ENCODE results near the gene ZGRF1. TPM values are rescaled to one million over a fixed set of nuclear protein-coding genes. Genes with fewer than 3 reads are reported as not detected.

The ZGRF1 gene, protein sequence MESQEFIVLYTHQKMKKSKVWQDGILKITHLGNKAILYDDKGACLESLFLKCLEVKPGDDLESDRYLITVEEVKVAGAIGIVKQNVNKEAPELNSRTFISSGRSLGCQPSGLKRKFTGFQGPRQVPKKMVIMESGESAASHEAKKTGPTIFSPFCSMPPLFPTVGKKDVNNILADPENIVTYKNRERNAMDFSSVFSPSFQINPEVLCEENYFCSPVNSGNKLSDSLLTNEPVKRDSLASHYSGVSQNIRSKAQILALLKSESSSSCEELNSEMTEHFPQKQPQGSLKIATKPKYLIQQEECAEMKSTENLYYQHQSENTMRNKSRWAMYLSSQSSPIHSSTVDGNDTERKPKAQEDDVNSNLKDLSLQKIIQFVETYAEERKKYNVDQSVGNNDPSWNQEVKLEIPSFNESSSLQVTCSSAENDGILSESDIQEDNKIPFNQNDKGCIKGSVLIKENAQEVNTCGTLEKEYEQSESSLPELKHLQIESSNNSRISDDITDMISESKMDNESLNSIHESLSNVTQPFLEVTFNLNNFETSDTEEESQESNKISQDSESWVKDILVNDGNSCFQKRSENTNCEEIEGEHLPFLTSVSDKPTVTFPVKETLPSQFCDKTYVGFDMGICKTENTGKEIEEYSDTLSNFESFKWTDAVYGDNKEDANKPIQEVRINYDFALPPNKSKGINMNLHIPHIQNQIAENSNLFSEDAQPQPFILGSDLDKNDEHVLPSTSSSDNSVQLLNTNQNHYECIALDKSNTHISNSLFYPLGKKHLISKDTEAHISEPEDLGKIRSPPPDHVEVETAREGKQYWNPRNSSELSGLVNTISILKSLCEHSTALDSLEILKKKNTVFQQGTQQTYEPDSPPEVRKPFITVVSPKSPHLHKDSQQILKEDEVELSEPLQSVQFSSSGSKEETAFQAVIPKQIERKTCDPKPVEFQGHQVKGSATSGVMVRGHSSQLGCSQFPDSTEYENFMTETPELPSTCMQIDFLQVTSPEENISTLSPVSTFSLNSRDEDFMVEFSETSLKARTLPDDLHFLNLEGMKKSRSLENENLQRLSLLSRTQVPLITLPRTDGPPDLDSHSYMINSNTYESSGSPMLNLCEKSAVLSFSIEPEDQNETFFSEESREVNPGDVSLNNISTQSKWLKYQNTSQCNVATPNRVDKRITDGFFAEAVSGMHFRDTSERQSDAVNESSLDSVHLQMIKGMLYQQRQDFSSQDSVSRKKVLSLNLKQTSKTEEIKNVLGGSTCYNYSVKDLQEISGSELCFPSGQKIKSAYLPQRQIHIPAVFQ (N-terminal part only)
- total RNA-seq, result 1 to 10 TPM; 1.0 to 2.0 TPM

DNA sequence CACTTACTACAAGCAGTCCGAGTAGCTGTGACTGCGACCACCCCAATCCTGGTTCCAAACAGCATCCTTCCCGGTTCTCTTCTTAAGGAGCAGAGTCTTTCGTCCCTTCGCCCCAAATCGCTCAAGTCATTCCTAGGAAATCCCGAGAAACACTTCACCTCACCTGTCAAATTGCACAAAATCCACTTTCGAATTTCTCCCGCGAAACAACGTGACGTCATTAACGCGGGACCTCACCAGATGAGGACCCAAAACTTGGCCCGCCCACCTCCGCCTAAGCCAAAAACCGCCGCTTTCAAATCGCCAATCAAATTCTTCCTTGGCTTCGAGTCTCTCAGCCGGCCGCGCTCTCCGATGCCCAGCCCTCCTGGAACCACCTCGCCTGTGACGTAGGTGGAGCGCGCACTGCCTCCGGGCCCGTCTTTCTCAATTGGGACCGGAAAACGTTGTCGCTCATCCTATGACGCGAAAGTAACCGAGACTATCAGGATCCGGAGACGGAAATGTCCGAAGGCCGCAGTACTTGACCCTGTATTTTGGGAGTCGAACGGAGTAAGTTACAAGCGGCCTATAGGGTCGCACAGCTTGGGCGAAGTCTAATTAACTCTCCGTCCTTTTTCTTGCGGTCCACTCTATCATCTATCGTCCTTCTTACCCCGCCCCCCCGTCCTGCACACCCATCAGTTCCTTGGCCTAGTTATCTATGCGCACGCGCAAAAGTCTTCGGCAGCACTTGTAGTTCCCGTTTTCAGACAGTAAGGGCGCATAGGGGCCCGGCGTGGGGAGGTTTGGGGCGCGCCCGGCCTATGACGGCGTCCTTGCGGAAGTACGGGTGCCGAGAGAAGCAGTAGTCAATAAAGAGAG lies at the start of gene ZGRF1, which contains the start of gene LARP7:
TSS of gene ZGRF1 (minus strand) at position 222 of the 864 bp plus-strand sequence. CDS start 3,733 bp downstream, outside the sequence.
TSS of gene LARP7 (plus strand) at position 456 of the 864 bp plus-strand sequence. CDS start 7,527 bp downstream, outside the sequence.
- peak within 1 kb of the TSS; percentile 90 to 93 for H3K27ac ChIP-seq
- no peaks in the 10 kb centered on the region for H3K9me3 ChIP-seq
- TF ChIP-seq, protein P1, sequence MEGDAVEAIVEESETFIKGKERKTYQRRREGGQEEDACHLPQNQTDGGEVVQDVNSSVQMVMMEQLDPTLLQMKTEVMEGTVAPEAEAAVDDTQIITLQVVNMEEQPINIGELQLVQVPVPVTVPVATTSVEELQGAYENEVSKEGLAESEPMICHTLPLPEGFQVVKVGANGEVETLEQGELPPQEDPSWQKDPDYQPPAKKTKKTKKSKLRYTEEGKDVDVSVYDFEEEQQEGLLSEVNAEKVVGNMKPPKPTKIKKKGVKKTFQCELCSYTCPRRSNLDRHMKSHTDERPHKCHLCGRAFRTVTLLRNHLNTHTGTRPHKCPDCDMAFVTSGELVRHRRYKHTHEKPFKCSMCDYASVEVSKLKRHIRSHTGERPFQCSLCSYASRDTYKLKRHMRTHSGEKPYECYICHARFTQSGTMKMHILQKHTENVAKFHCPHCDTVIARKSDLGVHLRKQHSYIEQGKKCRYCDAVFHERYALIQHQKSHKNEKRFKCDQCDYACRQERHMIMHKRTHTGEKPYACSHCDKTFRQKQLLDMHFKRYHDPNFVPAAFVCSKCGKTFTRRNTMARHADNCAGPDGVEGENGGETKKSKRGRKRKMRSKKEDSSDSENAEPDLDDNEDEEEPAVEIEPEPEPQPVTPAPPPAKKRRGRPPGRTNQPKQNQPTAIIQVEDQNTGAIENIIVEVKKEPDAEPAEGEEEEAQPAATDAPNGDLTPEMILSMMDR (IDR thresholded peaks at IDR 0.05), result peak; percentile 94 to 98
- H3K36me3 ChIP-seq, result no peaks in the 10 kb centered on the region
- peak within 1 kb of the TSS; percentile 58 to 70 for H3K4me3 ChIP-seq
- no peaks in the 10 kb centered on the region for H3K27me3 ChIP-seq
- peaks cover 0 to 23% of the 10 kb centered on the region in 2 donors for H3K4me1 ChIP-seq
- peak; percentile 99 for DNase-seq (ENCODE audit: low spot score)

DNA sequence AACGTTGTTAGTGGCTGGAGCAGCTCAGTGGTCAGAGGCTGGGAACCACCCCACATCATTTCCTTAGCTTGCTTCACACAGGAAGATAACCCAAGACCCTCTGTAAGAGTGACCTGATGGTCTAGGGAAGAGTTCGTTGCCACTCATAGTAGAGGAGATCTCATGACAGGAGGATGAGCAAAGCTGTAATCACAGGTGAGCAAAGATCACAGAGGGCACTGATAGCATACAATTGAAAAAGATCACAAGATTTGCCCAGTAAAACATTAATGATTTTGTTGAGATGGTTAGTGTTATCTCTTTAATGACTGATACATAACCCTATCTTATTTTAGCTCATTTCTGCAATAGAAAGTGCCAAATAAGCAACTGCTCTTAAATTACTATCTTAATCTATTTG lies 44.3 kb upstream of the ZGRF1 start:
- TF ChIP-seq, protein P1 (IDR thresholded peaks at IDR 0.05), result no peak
- H3K9me3 ChIP-seq, result no peaks in the 10 kb centered on the region
- H3K36me3 ChIP-seq, result no peaks in the 10 kb centered on the region
- no peaks in the 10 kb centered on the region for H3K27me3 ChIP-seq
- no peak for DNase-seq (ENCODE audit: low spot score)
- H3K27ac ChIP-seq, result no peak overlapping the region
- H3K4me1 ChIP-seq, result no peaks in the 10 kb centered on the region
- no peak overlapping the region for H3K4me3 ChIP-seq

DNA sequence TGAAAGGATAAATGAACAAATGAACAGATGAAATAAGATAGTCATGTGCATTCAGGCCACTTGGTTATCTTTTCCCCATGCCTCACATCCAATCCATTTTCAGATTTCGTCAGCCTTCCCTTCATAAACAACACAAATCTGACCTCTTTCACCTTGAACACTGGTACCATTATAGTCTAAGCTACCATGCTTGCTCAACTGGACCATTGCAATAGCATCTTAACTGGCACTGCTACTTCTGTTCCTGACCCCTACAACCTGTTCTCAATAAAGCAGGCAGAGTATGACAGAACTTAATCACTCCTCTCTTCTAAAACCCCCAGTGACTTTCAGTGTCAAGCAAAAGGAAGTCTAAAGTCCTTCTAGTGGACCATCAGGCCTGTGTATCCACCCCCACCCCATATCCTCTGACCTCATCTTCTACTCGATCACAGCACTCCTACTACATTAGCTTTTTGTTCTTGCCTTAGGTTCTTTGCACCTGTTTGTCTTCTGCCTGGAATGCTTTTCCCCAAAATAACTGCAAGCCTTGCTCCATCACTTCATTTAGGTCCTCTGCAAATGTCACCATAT lies 40.9 kb upstream of the ZGRF1 start:
- Histone ChIP-seq H3K9me3 (no peaks in the 10 kb centered on the region), H3K4me1 (no peaks in the 10 kb centered on the region), H3K27ac (no peak overlapping the region), H3K36me3 (no peaks in the 10 kb centered on the region), H3K27me3 (no peaks in the 10 kb centered on the region), H3K4me3 (no peak overlapping the region)
- TF ChIP-seq, protein P1 (IDR thresholded peaks at IDR 0.05), result no peak
- no peak for DNase-seq (ENCODE audit: low spot score)

DNA sequence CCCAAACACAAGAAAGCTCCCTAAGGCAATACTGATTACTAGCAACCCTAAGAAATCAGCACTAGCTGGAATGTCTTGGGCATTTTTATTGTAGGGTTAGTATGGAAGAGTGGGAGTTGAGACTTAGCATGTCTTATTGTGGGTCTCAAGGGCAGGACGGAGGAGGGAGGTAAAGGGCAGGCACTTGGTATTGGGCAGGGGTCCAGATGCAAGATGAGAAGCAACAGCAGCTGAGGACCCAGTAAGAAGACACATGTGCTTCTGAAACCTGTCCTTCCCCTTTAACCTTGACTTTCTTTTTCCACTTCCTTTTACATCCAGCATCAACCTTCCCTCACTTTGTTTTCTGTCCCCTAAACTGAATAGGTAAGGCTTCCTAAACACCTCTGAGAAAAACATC lies 37.7 kb upstream of the ZGRF1 start:
- peaks cover 0 to 4% of the 10 kb centered on the region in 2 donors for H3K4me1 ChIP-seq
- no peak for DNase-seq (ENCODE audit: low spot score)
- H3K4me3 ChIP-seq, result no peak overlapping the region
- TF ChIP-seq, protein P1 (IDR thresholded peaks at IDR 0.05), result no peak
- peak overlapping the region in 1 of 2 donors; percentile 87 for H3K27ac ChIP-seq
- H3K9me3 ChIP-seq, result no peaks in the 10 kb centered on the region
- H3K27me3 ChIP-seq, result no peaks in the 10 kb centered on the region
- no peaks in the 10 kb centered on the region for H3K36me3 ChIP-seq
